Smooth muscle cell (in vitro differentiated cells): ENCODE results near the gene TPM3. TPM values are rescaled to one million over a fixed set of nuclear protein-coding genes. Genes with fewer than 3 reads are reported as not detected.
A peak's percentile ranks its signal among the peaks of the same experiment; 100 is the strongest.

Experiments used
- DNase-seq: peaks from one replicate; lab custom pipeline; 2025; ENCODE audit not compliant: unreplicated experiment; lab: John Stamatoyannopoulos, UW
- H2AFZ ChIP-seq: fragments of 200-600 bp; sonication (generic); 2 replicates; pipeline ENCODE4 v1.6.0; 2016; ENCODE audit warnings: antibody characterized with exemption, low read depth, mild to moderate bottlenecking
- H3F3A ChIP-seq: fragments of 200-600 bp; sonication (generic); 2 replicates; pipeline ENCODE4 v1.6.0; 2017; ENCODE audit warnings: antibody characterized with exemption, low read depth
- H3K27ac ChIP-seq: fragments of 200-600 bp; sonication (generic); 2 replicates; pipeline ENCODE4 v1.5.1; 2016; ENCODE audit warnings: low read depth, mild to moderate bottlenecking
- H3K27me3 ChIP-seq: fragments of 200-600 bp; sonication (generic); 2 replicates; pipeline ENCODE4 v1.6.1; 2016; ENCODE audit warnings: low read depth, mild to moderate bottlenecking
- H3K36me3 ChIP-seq: fragments of 200-600 bp; sonication (generic); 2 replicates; pipeline ENCODE4 v1.5.1; 2016; ENCODE audit warnings: low read depth
- H3K4me1 ChIP-seq: fragments of 200-600 bp; sonication (generic); 2 replicates; pipeline ENCODE4 v1.5.1; 2016; ENCODE audit warnings: low read depth
- H3K4me2 ChIP-seq: fragments of 200-600 bp; sonication (generic); 2 replicates; pipeline ENCODE4 v1.6.0; 2016; ENCODE audit warnings: mild to moderate bottlenecking
- H3K4me3 ChIP-seq: fragments of 200-600 bp; sonication (generic); 2 replicates; pipeline ENCODE4 v1.5.1; 2016; ENCODE audit warnings: mild to moderate bottlenecking
- H3K79me2 ChIP-seq: fragments of 200-600 bp; sonication (generic); 2 replicates; pipeline ENCODE4 v1.6.0; 2016; ENCODE audit warnings: low read depth, mild to moderate bottlenecking
- H3K9ac ChIP-seq: fragments of 200-600 bp; sonication (generic); 2 replicates; pipeline ENCODE4 v1.6.0; 2016; ENCODE audit warnings: low read depth
- H3K9me3 ChIP-seq: fragments of 200-600 bp; sonication (generic); replicated peaks from 2 replicates; pipeline ENCODE4 v1.5.1; 2016; ENCODE audit warnings: low read depth
- H4K20me1 ChIP-seq: fragments of 200-600 bp; sonication (generic); 2 replicates; pipeline ENCODE4 v1.6.0; 2016; ENCODE audit warnings: low read depth
- CTCF ChIP-seq: fragments of 200-600 bp; sonication (generic); IDR thresholded peaks from 2 replicates; pipeline ENCODE4 v1.5.1; 2017; ENCODE audit warnings: borderline replicate concordance, mild to moderate bottlenecking, antibody characterized with exemption; ENCODE audit not compliant: insufficient read depth, poor library complexity, severe bottlenecking
- WGBS: methylation state at CpG from one replicate; pipeline ENCODE4 v1.1.7; 2016; ENCODE audit warnings: low lambda C conversion rate; 5-methylcytosine and 5-hydroxymethylcytosine counted together
- polyA plus RNA-seq: library from polyadenylated mRNA; unstranded; fragments of >200 nt; fragmentation: Nextera tagmentation; extraction: Ambion mirVana; gene quantifications from 2 replicates; pipeline ENCODE4 v1.2.1, GENCODE V29; 2016
- total RNA-seq: library from RNA; depleted of rRNA; stranded (reverse); fragments of >200 nt; gene quantifications from 2 replicates; pipeline ENCODE4 v1.2.3, GENCODE V29; 2014

The TPM3 gene
- total and polyA plus RNA-seq, 2 experiments from 2014 or later: 384 to 436 TPM

- TF ChIP-seq CTCF: no peak
- Histone ChIP-seq H3K4me3 (peak overlapping the region; percentile 85), H3K27me3 (no peaks in the 10 kb centered on the region), H2AFZ (peak overlapping the region; percentile 92), H3K9me3 (no peaks in the 10 kb centered on the region), H3K36me3 (no peaks in the 10 kb centered on the region), H3K27ac (peak overlapping the region; percentile 79), H3K4me2 (peak overlapping the region; percentile 92), H3K79me2 (peaks cover 47% of the 10 kb centered on the region), H3K9ac (peak overlapping the region; percentile 69), H4K20me1 (peaks cover 41% of the 10 kb centered on the region), H3F3A (peaks cover 12% of the 10 kb centered on the region), H3K4me1 (peaks cover 45% of the 10 kb centered on the region)
- WGBS: 4% methylated on average over 41 of the region's 41 CpGs
- peak; percentile 69 for DNase-seq
Observed at GRCh38 chr1:154183046-154183915, 8.6 kb downstream of the TPM3 start.

- peaks cover 49% of the 10 kb centered on the region for H4K20me1 ChIP-seq
- H3F3A ChIP-seq: peaks cover 12% of the 10 kb centered on the region
- WGBS: under 1% methylated on average over 35 of the region's 35 CpGs
- H3K9ac ChIP-seq: peak overlapping the region; percentile 67
- peaks cover 55% of the 10 kb centered on the region for H3K79me2 ChIP-seq
- H3K4me1 ChIP-seq: peaks cover 50% of the 10 kb centered on the region
- no peaks in the 10 kb centered on the region for H3K27me3 ChIP-seq
- H3K4me3 ChIP-seq: peak overlapping the region; percentile 85
- peak overlapping the region; percentile 92 for H3K4me2 ChIP-seq
- H2AFZ ChIP-seq: no peak overlapping the region
- no peaks in the 10 kb centered on the region for H3K36me3 ChIP-seq
- no peak for TF ChIP-seq CTCF
- H3K27ac ChIP-seq: peak overlapping the region; percentile 79
- H3K9me3 ChIP-seq: no peaks in the 10 kb centered on the region
- DNase-seq: peak; percentile 55
Observed at GRCh38 chr1:154182344-154183045, 9.4 kb downstream of the TPM3 start.

- Histone ChIP-seq H3F3A (peaks cover 12% of the 10 kb centered on the region), H3K4me3 (peak overlapping the region; percentile 85), H4K20me1 (peaks cover 55% of the 10 kb centered on the region), H3K27me3 (no peaks in the 10 kb centered on the region), H3K36me3 (no peaks in the 10 kb centered on the region), H3K4me2 (peak overlapping the region; percentile 92), H3K4me1 (peaks cover 50% of the 10 kb centered on the region), H3K79me2 (peaks cover 60% of the 10 kb centered on the region), H2AFZ (no peak overlapping the region), H3K9ac (peak overlapping the region; percentile 67), H3K9me3 (no peaks in the 10 kb centered on the region), H3K27ac (peak overlapping the region; percentile 79)
- WGBS: 3% methylated on average over 6 of the region's 6 CpGs
- TF ChIP-seq CTCF: no peak
- no peak for DNase-seq
Observed at GRCh38 chr1:154181944-154182343, 10.0 kb downstream of the TPM3 start.
